HG02610 (cell line): Measurements from ENCODE around the gene TTC9C.
"Not testable (repeated sequence)": the region's sequence is repeated elsewhere in the genome, so short reads cannot be mapped to it uniquely, and the experiment has no call there.

Experiments used
- ATAC-seq: cut with Tn5 transposase; IDR thresholded peaks from one replicate; pipeline ENCODE4 v1.9.1; 2021; ENCODE audit warnings: mild to moderate bottlenecking, moderate library complexity; ENCODE audit not compliant: unreplicated experiment

Gene TTC9C

GRCh38 chr11:62728171-62728988 lies at the start of gene TTC9C:
Gene TTC9C, plus strand, starts transcription at chr11:62728486. Its CDS starts 363 bp downstream, at chr11:62728849.
- no peak for ATAC-seq

- peak; percentile 65 for ATAC-seq
These were observed 49.3 kb upstream of the TTC9C start, which contains the start of gene UBXN1 for GRCh38 chr11:62678770-62679696. Gene UBXN1, minus strand, starts transcription at chr11:62679073. Its CDS starts 150 bp downstream, at chr11:62678923.

- ATAC-seq, result no peak
These were observed 47.5 kb upstream of the TTC9C start for GRCh38 chr11:62680825-62681240.

GRCh38 chr11:62682518-62682917 lies 45.8 kb upstream of the TTC9C start:
- ATAC-seq, result no peak

DNA sequence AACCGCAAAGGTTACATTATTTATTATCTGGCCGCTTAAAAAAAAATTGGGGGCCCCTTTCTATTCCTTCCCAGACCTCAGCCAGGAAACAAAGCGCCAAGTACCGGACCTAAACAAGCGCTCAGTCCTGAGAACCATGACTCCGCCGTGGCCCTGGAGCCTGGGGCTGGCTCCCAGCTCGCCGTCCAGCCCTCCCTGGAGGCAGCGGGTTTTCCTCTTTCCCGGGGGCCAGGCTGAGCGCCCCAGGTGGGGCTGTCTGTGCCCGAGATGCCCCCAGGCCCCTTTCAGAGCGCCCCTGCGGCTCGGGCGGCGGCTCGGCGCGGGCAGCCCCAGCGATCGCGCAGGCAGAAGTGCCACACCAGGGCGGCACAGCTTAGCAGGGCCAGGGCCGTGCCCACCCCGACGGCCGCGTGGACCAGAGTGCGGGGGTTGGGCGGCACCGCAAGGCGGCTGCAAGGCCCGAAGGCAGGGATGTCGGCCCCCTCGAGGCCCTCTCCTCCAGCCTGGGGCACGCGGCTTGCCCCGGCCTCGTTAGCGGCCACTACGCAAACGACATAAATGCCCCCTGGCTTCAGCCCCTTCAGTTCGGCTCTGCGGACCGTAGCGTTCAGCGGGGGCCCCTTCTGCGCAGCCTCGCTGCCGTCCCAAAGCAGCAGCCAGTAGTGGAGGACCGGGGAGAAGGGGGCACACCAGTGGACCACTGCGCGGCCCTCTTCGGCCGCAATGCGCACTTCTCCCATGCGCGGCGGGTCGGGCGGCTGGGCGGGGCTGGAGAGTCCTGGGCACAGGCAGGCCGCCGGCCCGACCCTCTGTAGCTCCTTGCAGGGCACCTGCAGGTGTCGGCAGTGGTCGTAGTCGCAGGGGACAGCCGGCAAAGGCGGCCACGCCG lies 40.5 kb upstream of the TTC9C start:
- ATAC-seq, result no peak

GRCh38 chr11:62688491-62688890 lies 39.8 kb upstream of the TTC9C start:
- ATAC-seq, result no peak

- no peak for ATAC-seq
These were observed 38.7 kb upstream of the TTC9C start, which contains the start of gene LRRN4CL for GRCh38 chr11:62689421-62690183. Gene LRRN4CL, minus strand, starts transcription at chr11:62689530. Its CDS starts 1,022 bp downstream, at chr11:62688508.

GRCh38 chr11:62693624-62694023 lies 34.7 kb upstream of the TTC9C start:
- not testable (repeated sequence) for ATAC-seq

DNA sequence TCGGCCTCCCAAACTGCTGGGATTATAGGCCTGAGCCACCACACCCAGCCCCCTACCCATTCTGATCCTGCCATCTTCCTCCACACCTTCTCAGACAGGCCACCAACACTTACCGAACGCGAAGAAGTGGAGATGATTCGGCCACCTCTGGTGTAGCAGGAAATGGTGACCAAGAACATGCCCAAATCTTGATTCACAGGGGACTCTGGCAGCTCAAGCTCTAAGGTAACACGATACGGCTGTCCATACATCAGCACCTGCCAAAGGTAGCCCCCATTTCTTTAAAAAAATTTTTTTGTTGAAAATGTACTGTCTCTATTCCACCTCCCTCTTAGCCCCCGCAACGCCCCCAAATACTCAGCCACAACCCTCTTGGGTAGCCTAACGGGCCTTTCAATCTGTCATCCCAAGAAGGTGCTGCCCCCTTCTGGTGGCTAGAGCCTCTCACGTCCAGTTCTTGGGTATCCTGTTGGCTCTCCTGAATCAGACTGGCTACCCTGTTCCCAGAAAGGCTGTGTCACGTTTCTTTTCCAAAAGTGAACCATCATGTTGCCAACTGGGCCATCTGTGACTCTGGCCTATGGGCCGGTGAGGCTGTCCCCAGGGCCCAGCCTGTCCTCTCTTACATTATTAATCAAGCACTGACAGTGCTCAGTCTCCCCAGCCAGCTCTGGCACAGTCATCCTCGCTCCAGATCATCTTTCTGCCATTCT lies 33.7 kb upstream of the TTC9C start:
- ATAC-seq, result no peak

DNA sequence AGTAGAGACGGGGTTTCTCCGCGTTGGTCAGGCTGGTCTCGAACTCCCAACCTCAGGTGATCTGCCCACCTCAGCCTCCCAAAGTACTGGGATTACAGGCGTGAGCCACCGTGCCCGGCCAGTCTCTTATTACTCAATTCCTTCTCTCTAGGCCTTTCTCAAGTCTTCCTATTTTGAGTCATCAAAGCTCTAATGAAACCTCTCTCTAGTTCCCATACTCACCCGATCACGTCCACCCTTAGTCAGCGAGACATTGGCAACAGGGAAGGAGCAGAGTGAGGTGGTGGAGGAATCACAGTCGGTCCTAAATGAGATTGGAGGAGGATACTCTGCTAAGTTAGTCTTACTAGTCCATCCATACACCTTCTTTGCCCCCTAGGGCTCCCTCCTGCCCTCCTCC lies 26.0 kb upstream of the TTC9C start:
- ATAC-seq, result no peak

- ATAC-seq, result not testable (repeated sequence)
These were observed 24.4 kb upstream of the TTC9C start for GRCh38 chr11:62703921-62704320.

GRCh38 chr11:62705413-62705812 lies 22.9 kb upstream of the TTC9C start:
- no peak for ATAC-seq

DNA sequence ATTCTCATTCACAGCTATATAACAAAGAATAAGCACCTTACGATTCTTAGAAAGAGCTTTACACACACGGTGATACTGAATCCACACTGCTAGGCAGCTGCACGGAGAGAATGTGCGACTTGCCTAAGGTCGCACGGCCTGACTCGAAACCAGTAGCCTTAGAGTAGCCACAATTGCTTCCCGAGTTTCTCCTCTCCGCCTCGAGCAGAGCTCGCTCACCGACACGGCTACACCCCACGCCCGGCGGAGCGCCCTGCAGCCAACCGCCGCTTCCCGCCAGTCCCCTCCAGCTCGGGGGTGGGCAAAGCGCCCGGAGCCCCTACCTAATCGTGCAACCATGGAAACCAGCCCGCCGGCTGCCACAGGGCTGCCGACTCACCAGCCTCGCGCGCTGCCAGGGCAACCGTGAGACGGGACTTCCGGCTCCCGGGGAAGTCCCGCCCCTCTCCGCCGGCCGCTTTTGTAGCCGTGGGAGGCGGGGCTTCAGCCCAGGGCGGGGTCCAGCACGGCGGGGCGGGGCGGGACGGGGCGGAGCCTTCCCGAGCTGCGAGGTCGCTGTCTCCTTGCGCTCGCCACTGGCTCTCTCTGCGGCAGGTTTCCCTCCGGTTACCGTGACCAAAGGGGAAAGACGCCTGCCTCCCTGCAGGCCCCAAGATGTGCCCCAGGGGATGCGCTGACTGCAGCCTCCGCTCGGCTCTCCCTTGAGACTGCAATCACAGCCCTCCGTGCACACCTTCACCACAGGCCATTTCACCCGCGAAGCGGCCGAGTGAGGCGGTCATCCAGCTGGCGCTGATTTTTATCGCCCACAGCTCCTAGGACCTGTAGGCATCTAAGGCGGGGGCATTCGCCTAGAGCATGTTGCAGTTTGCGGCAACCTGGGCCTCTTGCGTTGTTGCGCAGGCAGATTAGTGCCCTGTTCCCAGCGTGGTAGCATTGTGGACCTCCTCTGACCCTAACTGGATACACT lies 22.1 kb upstream of the TTC9C start:
- ATAC-seq, result peak; percentile 55

GRCh38 chr11:62706850-62707247 lies 21.4 kb upstream of the TTC9C start:
- no peak for ATAC-seq

- no peak for ATAC-seq
These were observed 20.9 kb upstream of the TTC9C start, which contains the start of the genes BSCL2 and GNG3 for GRCh38 chr11:62707277-62707861. Gene BSCL2, minus strand, starts transcription at chr11:62707424. Its CDS starts 229 bp downstream, at chr11:62707195. Gene GNG3, plus strand, starts transcription at chr11:62707676. Its CDS starts 620 bp downstream, at chr11:62708296.

DNA sequence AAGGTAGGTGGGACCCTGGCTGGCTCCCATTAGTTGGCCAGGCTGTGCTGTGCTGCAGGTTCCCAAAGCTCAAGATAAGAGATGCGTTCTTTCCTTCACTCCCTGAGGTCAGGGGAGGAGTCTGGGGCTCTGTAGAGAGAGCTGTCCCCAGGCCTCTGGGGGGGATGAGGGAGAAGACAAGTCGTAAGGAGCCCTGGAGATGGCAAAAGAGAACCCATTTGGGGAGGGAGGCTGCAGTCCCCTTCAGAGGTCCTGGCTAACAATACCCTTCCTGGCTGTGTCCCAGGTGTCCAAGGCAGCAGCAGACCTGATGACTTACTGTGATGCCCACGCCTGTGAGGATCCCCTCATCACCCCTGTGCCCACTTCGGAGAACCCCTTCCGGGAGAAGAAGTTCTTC lies 19.9 kb upstream of the TTC9C start:
- no peak for ATAC-seq

DNA sequence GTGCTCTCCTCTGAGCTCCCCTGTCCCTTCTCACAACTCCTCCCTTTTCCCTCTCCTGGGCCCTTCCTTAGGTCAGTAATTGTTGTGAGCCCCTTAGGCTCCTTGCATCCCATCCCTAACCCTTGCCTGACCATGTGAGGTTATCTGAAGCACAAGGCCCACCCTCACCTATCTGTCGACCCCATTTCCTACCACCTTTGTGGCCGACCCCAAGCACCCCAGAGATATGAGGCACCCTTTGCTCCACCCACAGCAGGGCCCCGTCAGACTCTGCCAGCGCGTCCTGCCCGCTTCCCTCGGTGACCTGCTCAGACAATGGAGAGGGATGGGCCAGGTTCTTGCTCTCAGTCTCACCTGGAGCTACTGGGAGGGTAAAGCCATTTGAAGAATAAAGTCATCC lies 19.5 kb upstream of the TTC9C start:
- no peak for ATAC-seq
